ENCODE measurements around the gene VWC2.
"Not testable (repeated sequence)": the region's sequence is repeated elsewhere in the genome, so short reads cannot be mapped to it uniquely, and the experiment has no call there.

- TF ChIP-seq CTCF (IDR thresholded peaks at IDR 0.05); EZH2 (IDR thresholded peaks at IDR 0.05; ENCODE audit: borderline replicate concordance, insufficient read depth, low read depth, low read length, poor library complexity, severe bottlenecking): not testable (repeated sequence)
These were observed 78.1 kb downstream of the VWC2 start for GRCh38 chr7:49851614-49851934.
